Liver (tissue), 9 donors: ENCODE results near the gene CHL1. TPM values are rescaled to one million over a fixed set of nuclear protein-coding genes. Genes with fewer than 3 reads are reported as not detected.

ENCODE experiments used
- DNase-seq: peaks from one replicate; pipeline ENCODE4 v3.0.0-alpha.2; 2017; ENCODE audit warnings: low spot score
- H3K27ac ChIP-seq, 2 donors: one replicate each; pipeline ENCODE4 v1.7.0; 2013; ENCODE audit warnings: inconsistent platforms in 2 of 2, low read length in 2 of 2, control low read depth in 1 of 2, low read depth in 1 of 2, mild to moderate bottlenecking in 1 of 2
- H3K27me3 ChIP-seq, 4 donors: one replicate each; pipeline versions ENCODE4 v1.6.1 to v1.7.0; 2013; ENCODE audit warnings: low read length in 3 of 4, inconsistent platforms in 1 of 4, mild to moderate bottlenecking in 1 of 4, moderate library complexity in 1 of 4; ENCODE audit not compliant: control insufficient read depth in 4 of 4, insufficient read depth in 4 of 4
- H3K36me3 ChIP-seq, 4 donors: one replicate each; pipeline versions ENCODE4 v1.6.1 to v1.7.0; 2013; ENCODE audit warnings: low read length in 3 of 4, mild to moderate bottlenecking in 3 of 4, low read depth in 1 of 4, moderate library complexity in 1 of 4; ENCODE audit not compliant: control insufficient read depth in 4 of 4, insufficient read depth in 3 of 4
- H3K4me1 ChIP-seq, 4 donors: one replicate each; pipeline versions ENCODE4 v1.6.1 to v1.7.0; 2013; ENCODE audit warnings: low read length in 3 of 4, mild to moderate bottlenecking in 3 of 4, moderate library complexity in 1 of 4; ENCODE audit not compliant: control insufficient read depth in 4 of 4, insufficient read depth in 4 of 4
- H3K4me3 ChIP-seq, 3 donors: one replicate each; pipeline versions ENCODE4 v1.6.1 to v1.7.0; 2013; ENCODE audit warnings: low read length in 3 of 3, control low read depth in 1 of 3, low read depth in 1 of 3, mild to moderate bottlenecking in 1 of 3
- H3K9ac ChIP-seq, 2 donors: one replicate each; pipeline ENCODE4 v1.7.0; 2013; ENCODE audit warnings: low read length in 2 of 2, mild to moderate bottlenecking in 2 of 2, moderate library complexity in 2 of 2, control low read depth in 1 of 2, low read depth in 1 of 2
- H3K9me3 ChIP-seq, 4 donors: one replicate each; pipeline versions ENCODE4 v1.6.1 to v1.7.0; 2013; ENCODE audit warnings: low read length in 3 of 4; ENCODE audit not compliant: control insufficient read depth in 4 of 4
- ATF3 ChIP-seq: IDR thresholded peaks from 2 replicates; pipeline ENCODE4 v1.6.1; 2016; ENCODE audit warnings: antibody characterized with exemption
- CTCF ChIP-seq: fragments of 150-350 bp; IDR thresholded peaks from 2 replicates; pipeline ENCODE4 v1.5.1; 2017; ENCODE audit warnings: improper control_type of control experiment, low read depth, low read length; ENCODE audit not compliant: missing input control
- FOXA1 ChIP-seq: IDR thresholded peaks from 2 replicates; pipeline ENCODE4 v1.6.1; 2016; ENCODE audit warnings: antibody characterized with exemption
- FOXA2 ChIP-seq: IDR thresholded peaks from 2 replicates; pipeline ENCODE4 v1.6.1; 2016; ENCODE audit warnings: antibody characterized with exemption
- GABPA ChIP-seq, 2 donors: IDR thresholded peaks in 1 of 2; conservative IDR thresholded peaks in 1 of 2; 2 replicates each; pipeline ENCODE4 v1.6.1; 2016; ENCODE audit warnings: antibody characterized with exemption in 2 of 2, mild to moderate bottlenecking in 1 of 2, moderate library complexity in 1 of 2
- MAX ChIP-seq: IDR thresholded peaks from 2 replicates; pipeline ENCODE4 v1.6.1; 2016; ENCODE audit warnings: antibody characterized with exemption
- RAD21 ChIP-seq, 2 donors: IDR thresholded peaks; 2 replicates each; pipeline ENCODE4 v1.6.1; 2016; ENCODE audit warnings: antibody characterized with exemption in 2 of 2, mild to moderate bottlenecking in 2 of 2
- REST ChIP-seq: IDR thresholded peaks from 2 replicates; pipeline ENCODE4 v1.6.1; 2016; ENCODE audit warnings: antibody characterized with exemption, mild to moderate bottlenecking
- SP1 ChIP-seq: IDR thresholded peaks from 2 replicates; pipeline ENCODE4 v1.6.1; 2018; ENCODE audit warnings: antibody characterized with exemption, mild to moderate bottlenecking
- YY1 ChIP-seq: IDR thresholded peaks from 2 replicates; pipeline ENCODE4 v1.6.1; 2016; ENCODE audit warnings: antibody characterized with exemption, mild to moderate bottlenecking
- ZBTB33 ChIP-seq: IDR thresholded peaks from 2 replicates; pipeline ENCODE4 v1.6.1; 2016; ENCODE audit warnings: antibody characterized with exemption
- WGBS: extraction: QIAGEN DNeasy Blood & Tissue Kit; methylation state at CpG from one replicate; pipeline ENCODE4 v1.1.7; 2013; 5-methylcytosine and 5-hydroxymethylcytosine counted together
- polyA plus RNA-seq, 2 donors: library from polyadenylated mRNA; stranded (reverse) in 1 of 2; unstranded in 1 of 2; fragments of 200-250 nt in 1 of 2; fragments of >200 nt in 1 of 2; fragmentation: Nextera tagmentation in 1 of 2; extraction: Ambion mirVana in 1 of 2; gene quantifications; one replicate each; pipeline versions ENCODE4 v1.2.1 to v1.2.3, GENCODE V29; 2013 to 2015
- total RNA-seq, 2 donors: library from RNA; depleted of rRNA; stranded (reverse); fragments of >200 nt; gene quantifications; one replicate each; pipeline ENCODE4 v1.2.3, GENCODE V29; 2014
- donor health status: healthy.
- donor health status: healthy.
- donor health status: healthy.
- donor health status: healthy.
- donor health status: healthy.

The CHL1 gene
- total and polyA plus RNA-seq, 4 donors: 0.03 to 8.1 (median 0.66) TPM

GRCh38 chr3:236881-237280 lies 40.3 kb downstream of the CHL1 start:
- Histone ChIP-seq H3K27ac (no peak overlapping the region), H3K36me3 (no peaks in the 10 kb centered on the region), H3K4me3 (no peak overlapping the region), H3K27me3 (no peaks in the 10 kb centered on the region), H3K4me1 (no peaks in the 10 kb centered on the region), H3K9me3 (no peaks in the 10 kb centered on the region), H3K9ac (no peak overlapping the region)
- DNase-seq: no peak
- WGBS: 43% methylated on average over 4 of the region's 4 CpGs
- TF ChIP-seq CTCF: no peak

- H3K9me3 ChIP-seq: no peaks in the 10 kb centered on the region
- no peaks in the 10 kb centered on the region for H3K27me3 ChIP-seq
- no peaks in the 10 kb centered on the region for H3K36me3 ChIP-seq
- H3K4me3 ChIP-seq: no peak overlapping the region
- no peak for DNase-seq
- TF ChIP-seq CTCF (no peak), FOXA1 (no peak), FOXA2 (no peak), MAX (no peak), YY1 (no peak), RAD21 (IDR thresholded peaks at IDR 0.05) (no peak), SP1 (no peak), REST (no peak), GABPA (IDR thresholded peaks at IDR 0.05 in 1 of 2, conservative IDR thresholded peaks at IDR 0.05 in 1 of 2) (no peak), ATF3 (no peak), ZBTB33 (no peak)
- H3K27ac ChIP-seq: no peak overlapping the region
- H3K4me1 ChIP-seq: no peaks in the 10 kb centered on the region
- WGBS: 73% methylated on average over 3 of the region's 3 CpGs
- no peak overlapping the region for H3K9ac ChIP-seq
Observed at GRCh38 chr3:242602-243355, 46.2 kb downstream of the CHL1 start.
